Fibroblast of mammary gland (primary cell): Measurements from ENCODE around the gene MARVELD3.
"Not testable (repeated sequence)": the region's sequence is repeated elsewhere in the genome, so short reads cannot be mapped to it uniquely, and the experiment has no call there.

Experiments
- DNase-seq: peaks from one replicate; pipeline ENCODE4 v3.0.0-alpha.2; 2010; ENCODE audit warnings: low read depth
- H3K4me3 ChIP-seq: 2 replicates; pipeline ENCODE4 v1.5.1; 2011; ENCODE audit warnings: low read depth, mild to moderate bottlenecking, low read length, moderate library complexity; ENCODE audit not compliant: control insufficient read depth
- TF ChIP-seq, protein P1 (sequence below): conservative IDR thresholded peaks from 2 replicates; pipeline ENCODE4 v1.5.1; 2011; ENCODE audit warnings: low read depth, low read length, inconsistent platforms; ENCODE audit not compliant: control insufficient read depth, insufficient read depth

Gene MARVELD3

GRCh38 chr16:71672803-71673581 lies 47.0 kb downstream of the MARVELD3 start:
- TF ChIP-seq, protein P1, sequence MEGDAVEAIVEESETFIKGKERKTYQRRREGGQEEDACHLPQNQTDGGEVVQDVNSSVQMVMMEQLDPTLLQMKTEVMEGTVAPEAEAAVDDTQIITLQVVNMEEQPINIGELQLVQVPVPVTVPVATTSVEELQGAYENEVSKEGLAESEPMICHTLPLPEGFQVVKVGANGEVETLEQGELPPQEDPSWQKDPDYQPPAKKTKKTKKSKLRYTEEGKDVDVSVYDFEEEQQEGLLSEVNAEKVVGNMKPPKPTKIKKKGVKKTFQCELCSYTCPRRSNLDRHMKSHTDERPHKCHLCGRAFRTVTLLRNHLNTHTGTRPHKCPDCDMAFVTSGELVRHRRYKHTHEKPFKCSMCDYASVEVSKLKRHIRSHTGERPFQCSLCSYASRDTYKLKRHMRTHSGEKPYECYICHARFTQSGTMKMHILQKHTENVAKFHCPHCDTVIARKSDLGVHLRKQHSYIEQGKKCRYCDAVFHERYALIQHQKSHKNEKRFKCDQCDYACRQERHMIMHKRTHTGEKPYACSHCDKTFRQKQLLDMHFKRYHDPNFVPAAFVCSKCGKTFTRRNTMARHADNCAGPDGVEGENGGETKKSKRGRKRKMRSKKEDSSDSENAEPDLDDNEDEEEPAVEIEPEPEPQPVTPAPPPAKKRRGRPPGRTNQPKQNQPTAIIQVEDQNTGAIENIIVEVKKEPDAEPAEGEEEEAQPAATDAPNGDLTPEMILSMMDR, result no peak
- H3K4me3 ChIP-seq, result no peak overlapping the region
- DNase-seq, result no peak

- H3K4me3 ChIP-seq, result no peak overlapping the region
- DNase-seq, result no peak
- TF ChIP-seq, protein P1, result no peak
Measured at GRCh38 chr16:71673582-71673973, 47.6 kb downstream of the MARVELD3 start.

DNA sequence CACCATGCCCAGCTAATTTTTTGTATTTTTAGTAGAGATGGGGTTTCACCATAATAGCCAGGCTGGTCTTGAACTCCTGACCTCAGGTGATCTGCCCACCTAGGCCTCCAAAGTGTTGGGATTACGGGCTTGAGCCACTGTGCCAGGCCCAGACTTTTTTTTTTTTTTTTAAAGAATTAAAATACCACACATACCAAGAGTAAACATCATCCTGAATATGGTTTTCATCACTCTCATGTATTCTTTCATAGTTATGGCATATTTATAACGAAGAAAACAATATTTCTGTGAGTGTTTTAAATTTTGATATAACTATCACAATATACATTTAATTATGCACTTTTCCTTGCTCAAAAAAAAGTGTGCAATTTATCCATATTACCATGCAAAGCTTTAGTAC lies 48.2 kb downstream of the MARVELD3 start:
- DNase-seq, result no peak
- H3K4me3 ChIP-seq, result no peak overlapping the region
- TF ChIP-seq, protein P1, result no peak

DNA sequence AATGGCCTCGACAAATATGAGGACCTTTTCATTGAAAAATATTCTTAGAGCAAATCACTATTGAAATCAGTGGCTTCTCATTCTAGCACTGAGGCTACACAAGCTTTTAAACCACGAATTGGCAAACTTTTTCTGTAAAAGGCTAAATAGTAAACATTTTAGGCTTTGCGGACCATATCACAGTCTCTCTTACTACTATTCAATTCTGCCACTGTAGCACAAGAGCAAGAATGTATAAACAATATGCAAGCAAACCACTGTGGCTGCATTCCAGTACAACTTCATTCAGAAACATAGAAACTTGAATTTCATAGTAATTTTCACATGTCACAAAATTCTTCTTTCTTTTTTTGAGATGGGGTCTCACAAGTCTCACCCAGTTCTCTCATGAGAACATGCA lies 49.4 kb downstream of the MARVELD3 start:
- H3K4me3 ChIP-seq, result no peak overlapping the region
- DNase-seq, result no peak
- TF ChIP-seq, protein P1, result no peak

GRCh38 chr16:71676236-71676635 lies 50.3 kb downstream of the MARVELD3 start:
- no peak overlapping the region for H3K4me3 ChIP-seq
- no peak for DNase-seq
- TF ChIP-seq, protein P1, result no peak

- TF ChIP-seq, protein P1, result no peak
- no peak for DNase-seq
- no peak overlapping the region for H3K4me3 ChIP-seq
Measured at GRCh38 chr16:71681360-71681759, 55.4 kb downstream of the MARVELD3 start.

DNA sequence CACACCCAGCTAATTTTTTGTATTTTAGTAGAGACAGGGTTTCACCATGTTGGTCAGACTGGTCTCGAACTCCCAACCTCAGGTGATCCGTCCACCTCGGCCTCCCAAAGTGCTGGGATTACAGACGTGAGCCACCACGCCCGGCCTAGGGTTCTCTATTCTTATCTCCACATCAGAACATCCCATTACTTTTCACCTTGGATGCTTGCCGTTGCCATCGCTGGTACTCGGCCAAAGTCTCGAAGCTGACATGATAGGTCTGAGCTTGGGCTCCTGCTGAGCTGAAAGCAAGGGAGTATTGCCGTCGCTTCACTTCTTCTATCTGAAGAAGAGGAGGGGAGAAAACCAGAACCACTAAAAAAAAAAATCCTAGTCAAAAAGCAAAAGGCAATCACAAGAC lies 58.3 kb downstream of the MARVELD3 start:
- DNase-seq, H3K4me3 ChIP-seq: not testable (repeated sequence)
